ENCODE measurements around the gene RANBP3.
"Not testable (repeated sequence)": the region's sequence is repeated elsewhere in the genome, so short reads cannot be mapped to it uniquely, and the experiment has no call there.

RANBP3 gene

GRCh38 chr19:5880604-5881078, 97.3 kb downstream of the RANBP3 start:
- no peaks in the 10 kb centered on the region for H3K79me2 ChIP-seq (ENCODE audit: control insufficient read depth, insufficient read depth, low read length, unreplicated experiment)
- no peak overlapping the region for H3K4me3 ChIP-seq (ENCODE audit: low read depth, low read length)
- H3K36me3 ChIP-seq (ENCODE audit: insufficient read depth, low read length), result no peaks in the 10 kb centered on the region
- no peak overlapping the region for H2AFZ ChIP-seq (ENCODE audit: low read length, unreplicated experiment)
- H3K4me1 ChIP-seq (ENCODE audit: control insufficient read depth, insufficient read depth, low read length, unreplicated experiment), result no peaks in the 10 kb centered on the region
- H3K27me3 ChIP-seq (ENCODE audit: insufficient read depth, low read length), result no peaks in the 10 kb centered on the region
- no peak overlapping the region for H3K27ac ChIP-seq (ENCODE audit: low read depth, low read length)

GRCh38 chr19:5880196-5880595, 97.7 kb downstream of the RANBP3 start:
- Histone ChIP-seq H2AFZ (ENCODE audit: low read length, unreplicated experiment) (no peak overlapping the region), H3K4me1 (ENCODE audit: control insufficient read depth, insufficient read depth, low read length, unreplicated experiment) (no peaks in the 10 kb centered on the region), H3K4me3 (ENCODE audit: low read depth, low read length) (no peak overlapping the region), H3K79me2 (ENCODE audit: control insufficient read depth, insufficient read depth, low read length, unreplicated experiment) (no peaks in the 10 kb centered on the region), H3K27ac (ENCODE audit: low read depth, low read length) (no peak overlapping the region), H3K27me3 (ENCODE audit: insufficient read depth, low read length) (no peaks in the 10 kb centered on the region), H3K36me3 (ENCODE audit: insufficient read depth, low read length) (no peaks in the 10 kb centered on the region)

DNA sequence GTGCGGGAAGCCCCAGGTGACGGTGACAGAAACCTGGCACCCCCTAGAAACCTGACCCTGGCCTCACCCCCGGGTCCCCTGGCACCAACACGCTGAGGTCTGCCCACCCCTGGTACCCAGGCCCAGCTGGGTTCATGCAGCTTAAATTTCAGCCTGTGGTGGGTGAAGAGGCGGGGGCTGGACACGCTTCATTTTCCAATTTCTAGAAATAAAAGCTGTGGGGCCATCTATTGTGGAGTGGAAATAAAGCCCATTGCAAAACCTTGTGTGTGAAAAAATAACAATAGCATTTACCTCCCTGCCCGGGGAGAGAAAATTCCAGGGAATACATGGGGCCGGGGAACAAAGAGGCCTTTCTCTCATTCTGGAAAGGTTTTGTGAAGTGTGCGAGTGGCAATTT, 100.1 kb downstream of the RANBP3 start:
- no peak overlapping the region for H3K27ac ChIP-seq (ENCODE audit: low read depth, low read length)
- no peaks in the 10 kb centered on the region for H3K27me3 ChIP-seq (ENCODE audit: insufficient read depth, low read length)
- H3K79me2 ChIP-seq (ENCODE audit: control insufficient read depth, insufficient read depth, low read length, unreplicated experiment), result no peaks in the 10 kb centered on the region
- H3K36me3 ChIP-seq (ENCODE audit: insufficient read depth, low read length), result no peaks in the 10 kb centered on the region
- H3K4me3 ChIP-seq (ENCODE audit: low read depth, low read length), result no peak overlapping the region
- no peak overlapping the region for H2AFZ ChIP-seq (ENCODE audit: low read length, unreplicated experiment)
- no peaks in the 10 kb centered on the region for H3K4me1 ChIP-seq (ENCODE audit: control insufficient read depth, insufficient read depth, low read length, unreplicated experiment)

GRCh38 chr19:5877427-5877826, 100.5 kb downstream of the RANBP3 start:
- Histone ChIP-seq H2AFZ (ENCODE audit: low read length, unreplicated experiment) (no peak overlapping the region), H3K4me3 (ENCODE audit: low read depth, low read length) (no peak overlapping the region), H3K36me3 (ENCODE audit: insufficient read depth, low read length) (no peaks in the 10 kb centered on the region), H3K27ac (ENCODE audit: low read depth, low read length) (no peak overlapping the region), H3K27me3 (ENCODE audit: insufficient read depth, low read length) (no peaks in the 10 kb centered on the region), H3K4me1 (ENCODE audit: control insufficient read depth, insufficient read depth, low read length, unreplicated experiment) (no peaks in the 10 kb centered on the region), H3K79me2 (ENCODE audit: control insufficient read depth, insufficient read depth, low read length, unreplicated experiment) (no peaks in the 10 kb centered on the region)

- H3K27me3 ChIP-seq (ENCODE audit: insufficient read depth, low read length); H3K4me1 ChIP-seq (ENCODE audit: control insufficient read depth, insufficient read depth, low read length, unreplicated experiment); H3K36me3 ChIP-seq (ENCODE audit: insufficient read depth, low read length); H3K4me3 ChIP-seq (ENCODE audit: low read depth, low read length); H3K79me2 ChIP-seq (ENCODE audit: control insufficient read depth, insufficient read depth, low read length, unreplicated experiment); H2AFZ ChIP-seq (ENCODE audit: low read length, unreplicated experiment); H3K27ac ChIP-seq (ENCODE audit: low read depth, low read length): not testable (repeated sequence)
These were observed 103.4 kb downstream of the RANBP3 start for GRCh38 chr19:5874496-5874895.

DNA sequence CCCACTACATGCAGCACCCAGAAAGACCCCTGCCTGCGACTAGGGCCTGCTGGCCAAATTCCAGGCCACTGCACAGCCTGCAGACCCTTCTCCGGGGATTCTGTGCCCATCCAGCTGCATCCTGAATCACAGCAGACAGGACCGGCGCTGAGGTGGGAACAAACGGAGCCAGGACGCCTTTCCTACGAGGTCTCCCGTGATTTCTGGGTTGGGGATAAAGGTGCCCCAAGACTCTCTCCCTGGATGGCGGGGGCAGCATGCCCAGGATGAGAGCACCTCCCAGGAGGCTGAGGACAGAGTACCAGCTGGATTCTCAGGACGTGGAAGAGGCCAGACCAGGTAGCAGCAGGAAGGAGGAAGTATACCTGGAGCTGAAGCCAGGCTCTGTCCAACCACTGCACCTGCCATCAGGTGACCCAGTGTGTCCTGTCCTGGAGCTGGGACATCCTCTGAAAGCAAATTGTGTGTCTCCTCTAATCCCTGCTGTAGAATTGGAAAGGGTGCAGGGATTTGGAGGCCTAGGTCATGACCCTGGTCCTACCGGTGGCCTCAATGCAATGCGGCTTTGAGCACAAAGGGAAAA, 104.2 kb downstream of the RANBP3 start:
- no peaks in the 10 kb centered on the region for H3K27me3 ChIP-seq (ENCODE audit: insufficient read depth, low read length)
- no peak overlapping the region for H2AFZ ChIP-seq (ENCODE audit: low read length, unreplicated experiment)
- H3K27ac ChIP-seq (ENCODE audit: low read depth, low read length), result no peak overlapping the region
- H3K4me1 ChIP-seq (ENCODE audit: control insufficient read depth, insufficient read depth, low read length, unreplicated experiment), result no peaks in the 10 kb centered on the region
- H3K4me3 ChIP-seq (ENCODE audit: low read depth, low read length), result no peak overlapping the region
- H3K36me3 ChIP-seq (ENCODE audit: insufficient read depth, low read length), result no peaks in the 10 kb centered on the region
- no peaks in the 10 kb centered on the region for H3K79me2 ChIP-seq (ENCODE audit: control insufficient read depth, insufficient read depth, low read length, unreplicated experiment)

DNA sequence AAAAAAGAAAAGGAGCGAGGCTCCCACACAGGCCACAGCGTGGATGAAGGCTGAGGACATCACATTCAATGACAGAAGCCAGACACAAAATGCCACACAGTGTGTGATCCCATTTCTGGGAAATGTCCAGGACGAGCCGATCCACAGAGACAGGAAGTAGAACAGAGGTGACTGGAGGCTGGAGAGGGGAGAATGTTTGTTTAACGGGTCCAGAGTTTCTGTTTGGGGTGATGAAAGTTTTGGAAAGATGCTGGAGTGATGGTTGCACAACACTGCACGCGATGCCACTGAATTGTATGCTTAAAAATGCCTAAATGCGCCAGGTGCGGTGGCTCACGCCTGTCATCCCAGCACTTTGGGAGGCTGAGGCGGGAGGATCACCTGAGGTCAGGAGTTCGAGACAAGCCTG, 107.0 kb downstream of the RANBP3 start:
- H2AFZ ChIP-seq (ENCODE audit: low read length, unreplicated experiment), result no peak overlapping the region
- H3K36me3 ChIP-seq (ENCODE audit: insufficient read depth, low read length), result no peaks in the 10 kb centered on the region
- no peaks in the 10 kb centered on the region for H3K4me1 ChIP-seq (ENCODE audit: control insufficient read depth, insufficient read depth, low read length, unreplicated experiment)
- H3K27ac ChIP-seq (ENCODE audit: low read depth, low read length), result no peak overlapping the region
- no peak overlapping the region for H3K4me3 ChIP-seq (ENCODE audit: low read depth, low read length)
- no peaks in the 10 kb centered on the region for H3K27me3 ChIP-seq (ENCODE audit: insufficient read depth, low read length)
- H3K79me2 ChIP-seq (ENCODE audit: control insufficient read depth, insufficient read depth, low read length, unreplicated experiment), result no peaks in the 10 kb centered on the region

DNA sequence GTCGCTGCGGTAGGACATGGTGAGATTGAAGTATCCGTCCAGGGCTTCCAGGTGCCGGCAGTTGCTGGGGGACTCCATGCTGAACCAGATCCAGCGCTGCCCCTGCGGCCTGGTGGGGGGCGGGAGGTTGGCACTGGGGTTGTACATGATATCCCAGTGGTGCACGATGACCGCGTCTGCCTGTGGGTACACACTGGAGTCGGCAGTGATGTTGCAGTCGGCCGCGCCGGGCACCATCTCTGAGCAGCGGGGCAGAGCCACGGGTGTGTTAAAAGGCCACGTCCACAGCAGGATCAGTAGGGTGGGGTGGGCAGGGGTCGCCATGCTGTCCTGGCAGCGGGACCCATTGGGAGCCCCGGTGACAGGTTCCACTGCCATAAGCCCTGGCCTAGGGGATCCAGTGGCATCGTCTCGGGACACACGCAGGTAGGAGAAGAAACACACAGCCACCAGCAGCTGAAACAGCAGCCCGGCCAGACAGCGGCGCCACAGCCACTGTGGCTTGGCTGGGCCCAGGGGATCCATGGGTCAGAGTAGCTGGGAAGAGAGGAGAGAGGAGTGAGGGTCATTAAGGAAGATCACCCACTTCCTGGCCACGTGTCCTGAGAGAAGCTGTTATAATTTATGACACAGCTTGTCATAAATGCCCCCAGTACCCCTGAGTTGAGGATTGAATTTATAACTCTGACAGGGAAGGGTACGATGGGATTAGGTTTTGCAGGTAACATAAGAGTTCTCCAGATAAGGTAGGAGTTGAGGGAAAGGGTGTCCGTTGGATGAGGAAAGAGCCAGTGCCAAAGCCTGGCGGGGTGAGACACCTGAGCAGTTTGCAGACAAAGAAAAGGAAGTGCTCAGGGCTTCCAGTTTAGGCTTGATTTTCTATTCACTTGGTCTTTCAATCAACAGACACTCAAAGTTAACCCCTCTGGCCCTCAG, 110.5 kb downstream of the RANBP3 start:
- Histone ChIP-seq H3K27ac (ENCODE audit: low read depth, low read length) (no peak overlapping the region), H3K27me3 (ENCODE audit: insufficient read depth, low read length) (no peaks in the 10 kb centered on the region), H3K79me2 (ENCODE audit: control insufficient read depth, insufficient read depth, low read length, unreplicated experiment) (no peaks in the 10 kb centered on the region), H3K4me1 (ENCODE audit: control insufficient read depth, insufficient read depth, low read length, unreplicated experiment) (no peaks in the 10 kb centered on the region), H2AFZ (ENCODE audit: low read length, unreplicated experiment) (no peak overlapping the region), H3K36me3 (ENCODE audit: insufficient read depth, low read length) (no peaks in the 10 kb centered on the region), H3K4me3 (ENCODE audit: low read depth, low read length) (no peak overlapping the region)

Measured in ACC112 (cell line).